DMS114 treated with DMSO at 0.1 percent for 48 hours (cell line): ENCODE results near the gene NKX6-2.
"Not testable (repeated sequence)": the region's sequence is repeated elsewhere in the genome, so short reads cannot be mapped to it uniquely, and the experiment has no call there.

ENCODE experiments used
- DNase-seq: peaks from one replicate; lab custom pipeline; 2025; ENCODE audit not compliant: unreplicated experiment; lab: John Stamatoyannopoulos, UW

Gene NKX6-2

GRCh38 chr10:132783165-132783939, 2.6 kb downstream of the NKX6-2 start:
- DNase-seq: no peak

DNA sequence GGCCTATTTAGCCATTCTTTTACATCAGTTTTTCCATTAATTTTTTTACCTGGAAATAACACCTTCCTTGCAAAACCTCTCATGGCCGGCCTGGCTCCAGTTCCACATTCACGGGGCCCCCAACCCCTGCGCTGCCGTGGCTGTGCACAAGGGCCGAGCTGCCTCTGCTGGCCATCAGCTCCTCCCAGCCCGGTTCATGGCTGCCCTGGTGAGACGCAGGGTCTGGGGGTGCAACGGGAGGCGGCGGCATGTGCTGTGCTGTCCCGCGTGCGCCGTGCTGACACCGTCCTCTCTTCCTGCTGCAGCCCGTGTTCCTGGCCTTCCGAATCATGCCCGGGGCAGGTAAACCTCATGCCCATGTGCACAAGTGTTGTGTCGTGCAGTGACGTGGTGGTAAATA, 4.4 kb downstream of the NKX6-2 start:
- DNase-seq: no peak

DNA sequence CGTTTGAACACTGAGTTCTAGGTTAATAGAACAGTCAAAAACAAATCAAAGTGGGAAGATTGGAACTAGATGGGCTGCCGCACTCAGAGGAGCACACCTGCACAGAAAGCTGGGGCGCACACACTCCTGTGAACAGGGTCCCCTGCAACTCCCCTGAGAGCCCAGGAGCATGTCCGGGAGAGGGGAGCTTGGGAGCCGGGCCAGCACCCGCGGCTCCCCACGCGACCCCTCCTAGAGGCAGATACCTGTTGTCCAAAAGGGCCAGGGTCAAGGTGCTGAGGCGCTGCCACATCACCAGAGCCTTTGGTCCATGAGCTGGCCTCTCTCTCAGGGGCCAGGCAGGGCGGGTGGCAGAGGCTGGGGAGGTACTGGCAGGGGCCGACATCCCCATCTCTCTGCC, 5.6 kb downstream of the NKX6-2 start:
- no peak for DNase-seq

DNA sequence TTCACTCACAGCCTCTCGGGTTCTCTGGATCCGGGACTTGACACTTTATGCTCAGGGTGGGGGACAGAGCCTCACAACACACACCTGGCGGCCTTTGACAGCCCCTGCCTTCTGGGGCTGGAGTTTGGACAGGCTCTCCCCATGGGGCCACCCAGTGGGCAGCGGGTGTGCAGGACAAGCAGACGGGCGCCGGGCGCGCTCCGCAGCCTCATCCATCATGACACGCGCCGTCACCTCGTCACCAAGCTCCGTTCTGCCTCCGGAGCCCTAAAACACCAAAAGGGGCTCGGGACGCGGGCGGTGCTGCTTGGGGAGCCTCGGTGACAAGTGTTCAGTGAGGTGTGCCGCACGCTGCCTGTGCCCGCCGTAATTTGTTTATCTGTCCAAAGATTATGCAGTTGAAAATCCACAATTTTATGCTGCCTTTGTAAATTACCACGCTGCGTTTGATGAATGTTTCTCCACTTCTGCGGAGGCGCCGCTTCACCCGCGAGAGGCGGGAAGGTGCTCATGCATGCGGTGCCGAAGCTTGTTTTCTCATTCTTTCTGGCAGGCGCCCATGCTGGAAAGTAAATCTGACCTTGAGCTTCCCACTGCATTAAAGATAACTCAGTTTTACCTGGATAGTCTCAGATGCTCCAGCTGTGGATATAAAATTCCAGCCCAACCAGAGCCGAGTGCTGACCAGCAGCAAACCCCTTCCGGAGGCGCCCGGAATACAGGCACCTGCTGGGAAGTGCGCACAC, 6.2 kb downstream of the NKX6-2 start:
- no peak for DNase-seq

GRCh38 chr10:132777441-132777840, 8.5 kb downstream of the NKX6-2 start:
- no peak for DNase-seq

GRCh38 chr10:132776821-132777220, 9.1 kb downstream of the NKX6-2 start:
- DNase-seq: no peak

- no peak for DNase-seq
Measured at GRCh38 chr10:132776186-132776585, 9.8 kb downstream of the NKX6-2 start.

- DNase-seq: no peak
Measured at GRCh38 chr10:132774902-132775863, 10.8 kb downstream of the NKX6-2 start.

DNA sequence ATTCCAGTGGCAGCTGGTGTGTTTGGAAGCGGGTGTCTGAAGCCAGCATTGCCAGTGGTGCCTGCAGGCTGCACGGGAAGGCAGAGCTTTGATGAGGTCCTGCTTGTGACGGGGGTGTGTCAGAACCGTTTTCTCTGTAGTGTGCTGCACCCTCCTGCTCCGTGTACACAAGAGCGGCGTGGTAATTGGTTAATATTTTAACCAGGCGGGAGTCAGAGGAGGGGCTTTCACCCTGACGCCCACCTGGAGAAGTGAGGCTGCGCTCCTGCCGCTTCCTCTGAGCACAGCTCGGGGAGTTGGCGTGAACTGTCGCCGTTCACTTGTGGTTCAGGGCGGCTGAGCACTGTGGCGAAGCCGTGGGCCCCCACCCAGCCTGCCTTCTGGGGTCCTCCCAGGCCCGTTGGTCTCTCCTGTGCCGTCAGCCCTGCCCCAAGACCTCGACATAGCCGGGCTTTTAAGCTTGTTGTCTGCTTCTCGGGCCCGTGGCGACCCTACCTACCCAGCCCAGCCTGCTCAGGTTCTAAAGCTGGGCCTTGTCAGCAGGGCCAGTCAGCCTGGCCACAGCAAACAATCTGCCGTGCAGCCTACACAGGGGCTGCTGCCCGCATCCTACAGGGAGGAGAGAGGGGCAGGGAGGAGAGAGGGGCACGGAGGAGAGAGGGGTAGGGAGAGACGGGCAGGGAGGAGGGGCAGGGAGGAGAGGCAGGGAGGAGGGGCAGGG, 11.6 kb downstream of the NKX6-2 start:
- DNase-seq: no peak

DNA sequence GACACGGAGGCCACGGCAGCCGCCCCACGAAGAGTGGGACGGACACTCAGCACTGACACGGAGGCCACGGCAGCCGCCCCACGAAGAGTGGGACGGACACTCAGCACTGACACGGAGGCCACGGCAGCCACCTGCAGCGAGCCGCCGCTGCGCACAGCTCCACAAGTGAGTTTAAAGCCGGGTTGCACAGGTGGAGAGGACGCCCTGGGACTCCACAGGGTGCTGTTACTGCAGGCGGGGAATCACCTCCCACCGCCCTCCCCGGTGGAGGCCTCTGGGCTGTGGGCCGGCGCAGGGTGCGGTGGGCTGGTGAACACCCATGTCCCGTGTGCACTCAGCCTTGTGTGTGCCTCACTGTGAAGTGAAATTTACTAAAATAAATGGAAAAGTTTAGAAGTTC, 13.1 kb downstream of the NKX6-2 start:
- DNase-seq: not testable (repeated sequence)

DNA sequence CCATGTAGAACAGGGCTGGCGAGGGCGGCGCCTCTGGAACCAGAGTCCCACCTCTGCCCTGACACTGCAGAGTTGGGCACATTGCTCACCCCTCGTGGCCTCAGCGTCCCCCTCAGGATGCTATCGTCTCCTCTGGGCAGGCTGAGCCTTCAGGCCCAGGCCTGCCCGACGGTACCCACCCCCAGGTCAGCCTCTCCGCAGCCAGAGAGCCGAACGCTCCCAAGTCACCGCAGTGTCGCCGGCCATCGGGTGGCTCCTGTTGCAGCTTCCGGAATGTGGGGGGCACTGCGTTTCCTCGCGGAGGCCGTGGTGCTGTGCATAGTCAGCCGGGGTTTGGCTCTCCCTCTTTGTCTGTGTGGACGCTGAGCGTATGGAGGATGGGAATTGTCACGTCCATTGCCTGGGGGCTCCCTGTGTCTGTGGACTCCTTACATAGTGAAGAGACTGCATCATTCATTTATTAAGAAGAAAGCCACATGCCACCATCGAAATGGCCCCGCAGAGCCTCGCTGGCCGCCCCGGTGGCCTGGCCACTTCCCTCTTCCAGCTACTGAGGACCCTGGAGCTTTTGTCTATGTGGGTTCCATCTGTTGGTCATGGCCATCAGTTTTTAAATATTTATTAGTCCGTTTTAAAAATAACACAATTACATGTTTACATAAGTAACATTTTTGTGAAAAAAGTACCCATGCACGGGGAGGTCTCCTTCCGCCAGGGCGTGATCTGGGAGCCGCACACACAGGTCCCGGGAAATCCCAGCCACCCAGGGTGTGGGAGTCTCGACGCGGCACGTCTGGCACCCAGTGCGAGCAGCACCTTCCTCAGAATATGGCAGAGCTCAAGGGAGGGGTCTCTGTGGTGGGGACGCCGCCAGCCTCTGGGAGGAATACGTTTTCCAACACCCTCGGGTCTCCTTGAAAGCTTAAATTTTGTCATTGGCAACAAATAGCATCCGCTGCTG, 15.6 kb downstream of the NKX6-2 start:
- DNase-seq: no peak

DNA sequence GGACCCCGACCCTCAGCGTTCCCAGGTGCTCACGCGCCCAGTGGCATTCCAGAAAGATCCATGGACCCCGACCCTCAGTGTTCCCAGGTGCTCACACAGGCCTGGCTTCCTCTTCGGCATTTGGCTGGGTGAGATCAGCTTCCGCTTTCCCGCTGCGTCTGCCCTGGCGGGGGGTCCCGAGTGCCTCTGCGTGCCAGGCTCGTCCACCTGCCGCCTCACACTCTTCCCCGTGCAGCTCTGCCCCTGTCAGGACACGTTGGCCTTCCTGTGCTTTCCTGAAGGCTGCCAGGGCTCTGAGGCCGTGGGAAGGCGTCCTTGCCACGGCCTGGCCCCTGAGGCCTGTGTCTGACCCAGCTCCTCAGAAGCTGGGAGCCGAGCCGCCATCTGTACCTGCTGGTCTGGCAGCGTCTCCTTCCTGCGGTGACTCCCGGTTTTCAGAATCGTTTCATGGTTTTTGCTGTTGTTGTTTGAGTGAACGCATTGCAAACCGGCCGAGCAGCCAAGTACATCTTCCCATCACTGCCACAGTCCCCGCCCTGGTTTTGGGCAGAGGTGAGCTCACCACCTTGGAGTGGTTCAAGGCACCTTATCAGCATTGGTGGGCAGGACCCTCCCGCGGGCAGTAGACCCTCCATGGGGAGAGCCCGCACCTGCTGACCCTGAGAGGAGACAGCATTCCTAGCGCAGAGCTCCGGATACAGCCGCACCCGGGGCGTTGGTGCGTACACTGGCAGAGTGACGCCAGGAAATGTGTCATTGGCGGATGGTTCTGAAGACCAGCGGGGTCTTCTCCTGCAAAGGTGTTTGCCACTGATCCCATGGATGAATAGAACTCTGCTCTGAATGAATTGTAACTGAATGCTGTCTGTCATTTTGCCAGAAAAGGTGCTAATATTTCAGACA, 17.4 kb downstream of the NKX6-2 start:
- DNase-seq: no peak

DNA sequence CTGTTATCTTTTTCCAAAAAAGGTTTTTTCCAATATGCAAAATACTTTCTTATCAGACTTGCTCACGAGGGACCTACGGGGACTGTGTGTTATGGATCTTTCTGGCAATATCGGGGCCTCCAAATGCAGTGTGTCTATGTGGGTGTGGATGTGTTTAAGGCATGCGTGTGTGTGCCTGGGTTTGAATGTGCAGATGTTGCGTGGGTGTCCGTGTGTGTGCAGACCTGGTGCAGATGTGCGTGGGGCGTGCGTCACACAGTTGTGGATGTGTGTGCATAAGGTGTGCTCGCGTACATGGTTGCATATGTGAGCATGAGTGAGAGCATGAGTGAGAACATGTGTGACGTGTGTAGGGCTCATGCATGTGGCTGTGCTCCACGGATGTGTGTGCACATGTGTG, 19.7 kb downstream of the NKX6-2 start:
- no peak for DNase-seq

DNA sequence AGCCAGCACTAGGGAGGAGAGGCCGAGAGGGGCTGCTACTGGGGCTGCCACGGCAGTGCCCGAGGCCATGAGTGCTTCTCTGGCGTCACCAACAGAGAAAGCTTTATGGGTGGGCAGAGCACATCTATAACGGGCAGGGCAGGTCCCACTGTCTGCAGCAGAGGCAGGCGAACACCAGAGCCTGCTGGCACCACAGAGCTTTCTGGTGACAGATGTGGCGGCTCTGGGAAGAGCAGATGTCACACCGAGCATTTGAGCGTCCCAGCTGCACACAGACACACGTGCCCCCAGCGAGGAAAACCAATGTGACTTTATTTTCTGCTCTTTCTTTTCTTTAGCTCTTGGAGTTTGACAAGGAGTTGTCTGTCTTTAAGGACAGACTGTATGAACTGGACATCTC, 20.5 kb downstream of the NKX6-2 start:
- DNase-seq: no peak

- no peak for DNase-seq
Measured at GRCh38 chr10:132764108-132764507, 21.8 kb downstream of the NKX6-2 start.

DNA sequence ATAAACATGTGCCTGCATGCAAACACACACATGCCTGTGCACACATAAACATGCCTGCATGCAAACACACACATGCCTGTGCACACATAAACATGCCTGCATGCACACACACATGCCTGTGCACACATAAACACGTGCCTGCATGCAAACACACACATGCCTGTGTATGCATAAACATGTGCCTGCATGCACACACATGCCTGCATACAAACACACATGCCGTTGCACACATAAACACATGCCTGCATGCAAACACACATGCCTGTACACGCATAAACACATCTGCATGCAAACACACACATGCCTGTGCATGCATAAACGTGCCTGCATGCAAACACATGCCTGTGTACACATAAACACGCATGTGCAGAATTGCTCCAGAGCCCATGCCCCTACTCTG, 22.4 kb downstream of the NKX6-2 start:
- DNase-seq: no peak

DNA sequence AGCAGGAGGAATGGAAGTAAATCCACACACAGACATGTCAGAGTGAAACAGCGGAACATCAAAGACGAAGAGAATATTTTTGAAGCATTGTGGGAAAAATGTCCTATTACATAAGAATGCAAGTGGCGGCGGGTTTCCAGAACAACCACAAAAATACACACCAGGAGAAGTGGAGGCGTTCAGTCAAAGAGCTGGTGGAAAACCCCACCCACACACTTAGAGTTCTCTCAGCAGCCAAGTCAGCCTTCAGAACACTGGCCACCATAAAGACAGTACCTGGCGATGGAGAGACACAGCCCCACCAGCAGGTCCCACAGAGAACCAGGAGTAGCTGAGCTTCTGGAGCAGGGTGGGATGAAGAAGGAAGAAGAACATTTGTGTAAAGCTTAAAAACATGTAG, 23.7 kb downstream of the NKX6-2 start:
- DNase-seq: no peak

DNA sequence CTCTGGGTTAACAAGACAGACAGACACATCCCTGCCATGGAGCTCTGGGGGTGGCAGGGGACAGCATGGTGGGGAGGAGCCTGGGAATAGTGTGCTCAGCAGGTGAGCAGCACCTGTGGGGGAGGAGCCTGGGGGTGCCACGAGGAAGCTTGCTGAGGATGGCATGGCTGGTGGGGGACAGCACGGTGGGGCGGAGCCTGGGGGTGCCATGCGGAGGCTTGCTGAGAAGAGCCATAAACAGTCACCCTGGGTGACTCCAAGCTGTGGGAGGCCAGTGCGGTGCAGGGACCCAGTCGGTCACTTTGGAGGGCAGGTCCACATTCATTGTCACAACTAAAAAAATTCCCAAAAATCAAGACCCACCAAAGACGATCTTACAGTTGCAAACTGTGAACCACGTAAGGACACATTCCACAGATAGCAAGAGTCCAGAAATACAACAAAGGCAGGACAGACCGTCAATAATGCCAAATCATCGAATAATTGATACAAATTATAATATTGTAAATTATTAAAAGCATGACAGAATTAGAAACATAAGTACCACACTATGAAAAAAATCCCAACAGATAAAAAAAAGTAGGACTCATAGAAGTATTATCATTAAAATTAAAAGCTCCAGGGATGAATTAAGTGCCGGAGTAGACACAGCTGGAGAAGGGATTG, 24.4 kb downstream of the NKX6-2 start:
- no peak for DNase-seq
